ENCODE results near the gene COL6A5. TPM values are rescaled to one million over a fixed set of nuclear protein-coding genes. Genes with fewer than 3 reads are reported as not detected.

The COL6A5 gene
- total and polyA plus RNA-seq, 3 experiments from 2014 or later = not detected

GRCh38 chr3:130420466-130420865 is 75.0 kb downstream of the COL6A5 start:
- H3K4me3 Mint-ChIP-seq = no peak overlapping the region
- H3K27ac Mint-ChIP-seq = no peak overlapping the region
- H3K27me3 Mint-ChIP-seq = peaks cover 0 to 20% of the 10 kb centered on the region in 2 donors
- no peaks in the 10 kb centered on the region for H3K9me3 Mint-ChIP-seq
- H3K27ac ChIP-seq (ENCODE audit: low read depth, low read length) = no peak overlapping the region
- H3K4me1 Mint-ChIP-seq = no peaks in the 10 kb centered on the region
- H3K9me3 ChIP-seq (ENCODE audit: low read length) = no peaks in the 10 kb centered on the region
- POLR2A ChIA-PET = no interaction called here
- H3K36me3 Mint-ChIP-seq = no peaks in the 10 kb centered on the region
- CTCF ChIA-PET = no interaction called here
- no peaks in the 10 kb centered on the region for H3K36me3 ChIP-seq (ENCODE audit: insufficient read depth, low read length)
- DNase-seq = no peak
- no peaks in the 10 kb centered on the region for H3K27me3 ChIP-seq (ENCODE audit: insufficient read depth, low read length, poor library complexity, severe bottlenecking)
- no peak overlapping the region for H3K4me3 ChIP-seq (ENCODE audit: low read length)
- no peaks in the 10 kb centered on the region for H3K4me1 ChIP-seq (ENCODE audit: insufficient read depth, low read length)

DNA sequence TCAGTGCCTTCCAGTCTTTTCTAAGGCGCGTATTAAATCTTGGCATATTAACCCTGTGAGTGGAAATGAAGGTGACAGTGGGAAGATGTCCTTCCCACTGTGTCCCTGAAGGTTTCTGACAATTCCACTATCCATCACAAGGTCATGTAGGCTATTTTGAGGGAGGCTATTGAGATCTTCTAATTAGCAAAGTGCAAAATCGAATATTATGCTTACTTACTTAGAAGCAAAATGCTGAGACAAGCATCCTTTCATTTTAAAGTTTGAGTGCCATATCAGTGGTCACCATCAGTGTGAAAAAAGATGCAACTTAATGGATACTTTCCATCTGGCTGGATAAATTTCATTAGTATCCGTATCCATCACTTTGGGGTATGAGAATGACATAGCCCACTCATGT is 77.6 kb downstream of the COL6A5 start:
- Histone ChIP-seq H3K27me3 (ENCODE audit: insufficient read depth, low read length, poor library complexity, severe bottlenecking) (no peaks in the 10 kb centered on the region), H3K4me1 (ENCODE audit: insufficient read depth, low read length) (no peaks in the 10 kb centered on the region), H3K36me3 (ENCODE audit: insufficient read depth, low read length) (no peaks in the 10 kb centered on the region), H3K9me3 (ENCODE audit: low read length) (no peaks in the 10 kb centered on the region), H3K27ac (ENCODE audit: low read depth, low read length) (no peak overlapping the region), H3K4me3 (ENCODE audit: low read length) (no peak overlapping the region)
- Mint-ChIP-seq H3K4me1 (no peaks in the 10 kb centered on the region), H3K9me3 (no peaks in the 10 kb centered on the region), H3K27me3 (peaks cover 0 to 7% of the 10 kb centered on the region in 2 donors), H3K36me3 (no peaks in the 10 kb centered on the region), H3K27ac (peak overlapping the region in 1 of 8 donors; percentile 40), H3K4me3 (no peak overlapping the region)
- CTCF ChIA-PET = no interaction called here
- POLR2A ChIA-PET = no interaction called here
- DNase-seq = no peak

DNA sequence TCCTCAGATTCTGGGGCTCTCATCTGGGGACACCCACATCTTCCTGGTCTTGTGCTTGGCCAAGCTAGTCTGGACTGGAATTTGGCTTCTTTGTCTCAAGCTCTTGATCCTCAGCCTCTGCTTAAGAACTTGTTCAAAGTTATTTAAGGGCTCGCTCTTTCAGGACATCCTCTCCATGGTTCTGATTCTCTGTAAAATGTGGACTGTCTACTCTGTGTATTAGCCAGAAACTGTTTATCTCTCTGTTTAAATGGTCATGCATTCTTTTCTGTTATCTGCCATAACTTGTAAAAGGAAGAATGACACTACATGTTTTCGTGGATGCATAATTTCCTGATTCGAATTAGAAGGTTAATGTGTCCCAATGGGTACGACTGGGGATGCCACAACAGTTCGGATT is 79.4 kb downstream of the COL6A5 start:
- Mint-ChIP-seq H3K36me3 (no peaks in the 10 kb centered on the region), H3K27ac (no peak overlapping the region), H3K4me1 (no peaks in the 10 kb centered on the region), H3K9me3 (no peaks in the 10 kb centered on the region), H3K4me3 (no peak overlapping the region), H3K27me3 (peaks cover under 1 to 4% of the 10 kb centered on the region in 2 donors)
- Histone ChIP-seq H3K27ac (ENCODE audit: low read depth, low read length) (no peak overlapping the region), H3K4me3 (ENCODE audit: low read length) (no peak overlapping the region), H3K36me3 (ENCODE audit: insufficient read depth, low read length) (no peaks in the 10 kb centered on the region), H3K4me1 (ENCODE audit: insufficient read depth, low read length) (no peaks in the 10 kb centered on the region), H3K27me3 (ENCODE audit: insufficient read depth, low read length, poor library complexity, severe bottlenecking) (no peaks in the 10 kb centered on the region), H3K9me3 (ENCODE audit: low read length) (no peaks in the 10 kb centered on the region)
- DNase-seq = no peak
- ChIA-PET POLR2A (no interaction called here), CTCF (no interaction called here)

GRCh38 chr3:130425484-130425883 is 80.0 kb downstream of the COL6A5 start:
- POLR2A ChIA-PET = no interaction called here
- no peaks in the 10 kb centered on the region for H3K4me1 Mint-ChIP-seq

DNA sequence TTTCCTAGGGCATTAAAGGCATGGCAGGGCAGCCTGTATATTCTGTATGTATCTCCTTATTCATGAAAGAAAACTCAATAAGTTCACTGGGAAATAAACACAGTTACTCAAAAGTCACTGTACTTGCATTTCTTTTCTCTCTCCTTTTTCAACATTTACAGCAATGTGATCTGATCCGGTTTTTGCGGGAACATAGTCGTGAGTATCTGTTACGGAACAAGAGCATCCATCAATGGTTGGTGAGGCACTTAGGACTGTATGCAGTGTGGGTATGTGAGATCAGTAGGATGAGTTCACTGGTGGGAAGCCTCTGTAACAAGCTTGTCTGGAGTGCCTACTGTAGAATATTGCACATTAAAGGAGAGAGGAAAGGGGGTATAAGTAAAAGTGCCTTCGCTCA is 80.7 kb downstream of the COL6A5 start:
- no peaks in the 10 kb centered on the region for H3K36me3 ChIP-seq (ENCODE audit: insufficient read depth, low read length)
- ChIA-PET POLR2A (no interaction called here), CTCF (no interaction called here)
- no peak overlapping the region for H3K4me3 Mint-ChIP-seq
- H3K36me3 Mint-ChIP-seq = no peaks in the 10 kb centered on the region
- no peaks in the 10 kb centered on the region for H3K4me1 ChIP-seq (ENCODE audit: insufficient read depth, low read length)
- H3K4me1 Mint-ChIP-seq = no peaks in the 10 kb centered on the region
- no peaks in the 10 kb centered on the region for H3K27me3 ChIP-seq (ENCODE audit: insufficient read depth, low read length, poor library complexity, severe bottlenecking)
- H3K27me3 Mint-ChIP-seq = peaks cover 2 to 4% of the 10 kb centered on the region in 2 donors
- no peaks in the 10 kb centered on the region for H3K9me3 ChIP-seq (ENCODE audit: low read length)
- DNase-seq = no peak
- no peak overlapping the region for H3K27ac ChIP-seq (ENCODE audit: low read depth, low read length)
- no peaks in the 10 kb centered on the region for H3K9me3 Mint-ChIP-seq
- no peak overlapping the region for H3K27ac Mint-ChIP-seq
- H3K4me3 ChIP-seq (ENCODE audit: low read length) = no peak overlapping the region

More at GRCh38 chr3:130425484-130425883, 80.0 kb downstream of the COL6A5 start:
- Histone ChIP-seq H3K4me3 (ENCODE audit: low read length) (no peak overlapping the region), H3K36me3 (ENCODE audit: insufficient read depth, low read length) (no peaks in the 10 kb centered on the region), H3K27me3 (ENCODE audit: insufficient read depth, low read length, poor library complexity, severe bottlenecking) (no peaks in the 10 kb centered on the region), H3K27ac (ENCODE audit: low read depth, low read length) (no peak overlapping the region), H3K4me1 (ENCODE audit: insufficient read depth, low read length) (no peaks in the 10 kb centered on the region), H3K9me3 (ENCODE audit: low read length) (no peaks in the 10 kb centered on the region)
- Mint-ChIP-seq H3K9me3 (no peaks in the 10 kb centered on the region), H3K27me3 (peaks cover 2 to 4% of the 10 kb centered on the region in 2 donors), H3K4me3 (no peak overlapping the region), H3K27ac (no peak overlapping the region), H3K36me3 (no peaks in the 10 kb centered on the region)
- DNase-seq = no peak
- CTCF ChIA-PET = no interaction called here

- no peaks in the 10 kb centered on the region for H3K36me3 ChIP-seq (ENCODE audit: insufficient read depth, low read length)
- no peaks in the 10 kb centered on the region for H3K36me3 Mint-ChIP-seq
- no peaks in the 10 kb centered on the region for H3K4me1 ChIP-seq (ENCODE audit: insufficient read depth, low read length)
- no peak overlapping the region for H3K4me3 ChIP-seq (ENCODE audit: low read length)
- ChIA-PET CTCF (no interaction called here), POLR2A (no interaction called here)
- H3K27ac Mint-ChIP-seq = no peak overlapping the region
- H3K9me3 Mint-ChIP-seq = peaks cover 0 to 4% (median 0%) of the 10 kb centered on the region in 5 donors
- H3K4me1 Mint-ChIP-seq = no peaks in the 10 kb centered on the region
- no peaks in the 10 kb centered on the region for H3K9me3 ChIP-seq (ENCODE audit: low read length)
- no peak for DNase-seq
- H3K27me3 Mint-ChIP-seq = peaks cover 2 to 4% of the 10 kb centered on the region in 2 donors
- H3K4me3 Mint-ChIP-seq = no peak overlapping the region
- no peaks in the 10 kb centered on the region for H3K27me3 ChIP-seq (ENCODE audit: insufficient read depth, low read length, poor library complexity, severe bottlenecking)
- H3K27ac ChIP-seq (ENCODE audit: low read depth, low read length) = no peak overlapping the region
These were observed 83.6 kb downstream of the COL6A5 start for GRCh38 chr3:130428871-130429712.

DNA sequence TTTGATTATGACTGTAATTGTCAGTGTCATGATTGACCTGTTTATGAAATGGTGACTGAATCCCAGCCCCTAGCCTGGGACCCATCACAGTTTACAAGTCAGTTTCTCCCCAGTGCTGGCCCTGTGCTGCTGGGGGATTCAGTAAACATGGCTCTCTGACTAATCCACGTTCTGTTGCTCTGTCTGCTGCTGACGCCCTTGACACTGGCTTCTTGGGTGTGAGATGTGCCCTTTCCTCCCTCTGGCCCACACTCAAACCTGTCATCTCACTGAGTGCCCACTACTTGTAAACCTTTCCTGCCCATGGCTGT is 84.2 kb downstream of the COL6A5 start:
- Mint-ChIP-seq H3K36me3 (no peaks in the 10 kb centered on the region), H3K27me3 (peaks cover 2 to 4% of the 10 kb centered on the region in 2 donors), H3K27ac (no peak overlapping the region), H3K4me3 (no peak overlapping the region), H3K9me3 (peaks cover 0 to 4% (median 0%) of the 10 kb centered on the region in 5 donors), H3K4me1 (no peaks in the 10 kb centered on the region)
- Histone ChIP-seq H3K27ac (ENCODE audit: low read depth, low read length) (no peak overlapping the region), H3K36me3 (ENCODE audit: insufficient read depth, low read length) (no peaks in the 10 kb centered on the region), H3K9me3 (ENCODE audit: low read length) (no peaks in the 10 kb centered on the region), H3K4me1 (ENCODE audit: insufficient read depth, low read length) (no peaks in the 10 kb centered on the region), H3K27me3 (ENCODE audit: insufficient read depth, low read length, poor library complexity, severe bottlenecking) (no peaks in the 10 kb centered on the region), H3K4me3 (ENCODE audit: low read length) (no peak overlapping the region)
- POLR2A ChIA-PET = no interaction called here
- CTCF ChIA-PET = no interaction called here
- no peak for DNase-seq

DNA sequence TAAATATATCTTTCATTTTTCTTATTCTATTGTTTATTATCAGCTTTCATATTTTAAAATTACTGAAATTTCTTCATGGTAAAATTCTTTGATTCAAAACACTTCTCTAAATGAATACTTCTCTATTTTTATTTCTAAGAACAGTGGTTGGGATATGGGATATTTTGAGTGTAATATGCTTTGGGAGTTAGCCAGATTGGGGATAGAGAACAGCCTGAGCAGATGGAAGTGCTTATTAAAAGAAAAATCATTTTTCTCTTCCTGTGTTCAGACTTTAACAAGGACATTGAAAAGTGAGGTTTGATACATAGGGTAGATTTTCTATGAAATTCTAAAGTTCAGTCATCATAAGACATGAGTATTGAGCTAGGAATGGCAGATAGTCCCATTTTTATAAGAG is 84.8 kb downstream of the COL6A5 start:
- no peaks in the 10 kb centered on the region for H3K36me3 ChIP-seq (ENCODE audit: insufficient read depth, low read length)
- CTCF ChIA-PET = no interaction called here
- no peaks in the 10 kb centered on the region for H3K27me3 ChIP-seq (ENCODE audit: insufficient read depth, low read length, poor library complexity, severe bottlenecking)
- no peaks in the 10 kb centered on the region for H3K4me1 ChIP-seq (ENCODE audit: insufficient read depth, low read length)
- no peaks in the 10 kb centered on the region for H3K9me3 ChIP-seq (ENCODE audit: low read length)
- peaks cover 0 to 5% (median 4%) of the 10 kb centered on the region in 5 donors for H3K9me3 Mint-ChIP-seq
- H3K4me3 Mint-ChIP-seq = no peak overlapping the region
- no peaks in the 10 kb centered on the region for H3K4me1 Mint-ChIP-seq
- H3K27me3 Mint-ChIP-seq = peaks cover 0 to 2% of the 10 kb centered on the region in 2 donors
- POLR2A ChIA-PET = no interaction called here
- no peak overlapping the region for H3K27ac ChIP-seq (ENCODE audit: low read depth, low read length)
- no peak overlapping the region for H3K27ac Mint-ChIP-seq
- H3K36me3 Mint-ChIP-seq = no peaks in the 10 kb centered on the region
- H3K4me3 ChIP-seq (ENCODE audit: low read length) = no peak overlapping the region
- DNase-seq = no peak

All from CD8-positive, alpha-beta memory T cell (primary cell).